Lower leg skin (tissue), 4 donors: ENCODE data around the gene EPS8L1. TPM values are rescaled to one million over a fixed set of nuclear protein-coding genes. Genes with fewer than 3 reads are reported as not detected.

Source experiments
- DNase-seq, 2 donors: peaks; one replicate each; pipeline ENCODE4 v3.0.0-alpha.2; 2019; ENCODE audit warnings: low spot score in 2 of 2
- H3K4me3 ChIP-seq: fragments of 200-600 bp; sonication (generic); 2 replicates; pipeline ENCODE4 v1.5.1; 2017; ENCODE audit warnings: mild to moderate bottlenecking, low read depth; ENCODE audit not compliant: poor library complexity, severe bottlenecking
- CTCF ChIP-seq, 3 donors: fragments of 450-650 bp; IDR thresholded peaks; one replicate each; pipeline ENCODE4 v1.5.1; 2016; ENCODE audit warnings: antibody characterized with exemption in 3 of 3, mild to moderate bottlenecking in 3 of 3, moderate library complexity in 2 of 3
- POLR2A ChIP-seq, 2 donors: fragments of 450-650 bp; IDR thresholded peaks; one replicate each; pipeline ENCODE4 v1.6.1; 2016 to 2017; ENCODE audit warnings: antibody characterized with exemption in 2 of 2, mild to moderate bottlenecking in 1 of 2, moderate library complexity in 1 of 2
- WGBS, 2 donors: methylation state at CpG; one replicate each; pipeline ENCODE4 v1.1.5; 2018; 5-methylcytosine and 5-hydroxymethylcytosine counted together
- intact Hi-C: fragments of 100-400 bp; cut with DNase I; formaldehyde crosslinking; loops from one replicate; pipeline ENCODE4 v1.15.0; 2023; ENCODE audit warnings: low total_unique reads
- total RNA-seq, 4 donors: library from RNA; depleted of rRNA; stranded (reverse); fragments of >200 nt; gene quantifications; one replicate each; pipeline ENCODE4 v1.1.0, GENCODE V29; 2016

The EPS8L1 gene
- total RNA-seq, 4 donors from 2014 or later = 394 to 678 (median 540) TPM

- intact Hi-C loops = no loop called here
- DNase-seq = no peak
- H3K4me3 ChIP-seq = no peak overlapping the region
- WGBS, 2 donors = 64 to 75% methylated on average over 21 of the region's 21 CpGs
- TF ChIP-seq POLR2A (IDR thresholded peaks at IDR 0.05) = no peak
Observed at GRCh38 chr19:55111238-55111831, 35.7 kb downstream of the EPS8L1 start.

DNA sequence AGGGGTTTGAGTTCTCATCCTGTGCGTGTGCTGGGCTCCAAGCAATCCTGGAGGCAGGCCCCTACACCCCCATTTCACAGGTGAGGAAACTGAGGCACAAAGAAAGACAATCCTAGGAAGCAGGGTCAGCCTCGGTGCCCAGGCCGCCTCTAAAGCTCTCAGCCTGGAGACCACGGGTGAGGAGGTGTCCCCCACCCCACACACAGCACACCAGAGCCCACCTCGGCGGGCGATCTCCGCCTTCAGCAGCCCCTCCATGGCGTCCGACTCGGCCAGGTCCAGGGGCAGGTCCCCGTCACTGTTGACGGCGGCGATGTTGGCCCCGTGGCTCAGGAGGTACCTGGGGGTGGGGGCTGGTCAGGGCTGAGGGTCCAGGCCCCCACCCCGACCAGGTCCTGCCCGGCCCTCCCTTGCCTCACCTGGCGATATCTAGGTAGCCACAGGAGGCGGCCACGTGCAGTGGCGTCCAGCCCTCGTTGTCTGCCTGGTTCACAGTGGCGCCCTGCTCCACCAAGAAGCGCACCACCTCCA is 36.6 kb downstream of the EPS8L1 start:
- 87 to 91% methylated on average over 23 to 25 of the region's 25 CpGs for WGBS, 2 donors
- TF ChIP-seq POLR2A (IDR thresholded peaks at IDR 0.05) = no peak
- no peak for TF ChIP-seq CTCF (IDR thresholded peaks at IDR 0.05)
- H3K4me3 ChIP-seq = no peak overlapping the region
- intact Hi-C loops = no loop called here
- no peak for DNase-seq

GRCh38 chr19:55112777-55113569 is 37.3 kb downstream of the EPS8L1 start:
- WGBS, 2 donors = 59 to 63% methylated on average over 17 to 23 of the region's 23 CpGs
- no peak for DNase-seq
- no peak overlapping the region for H3K4me3 ChIP-seq
- no peak for TF ChIP-seq POLR2A (IDR thresholded peaks at IDR 0.05)
- no peak for TF ChIP-seq CTCF (IDR thresholded peaks at IDR 0.05)
- intact Hi-C loops = no loop called here

DNA sequence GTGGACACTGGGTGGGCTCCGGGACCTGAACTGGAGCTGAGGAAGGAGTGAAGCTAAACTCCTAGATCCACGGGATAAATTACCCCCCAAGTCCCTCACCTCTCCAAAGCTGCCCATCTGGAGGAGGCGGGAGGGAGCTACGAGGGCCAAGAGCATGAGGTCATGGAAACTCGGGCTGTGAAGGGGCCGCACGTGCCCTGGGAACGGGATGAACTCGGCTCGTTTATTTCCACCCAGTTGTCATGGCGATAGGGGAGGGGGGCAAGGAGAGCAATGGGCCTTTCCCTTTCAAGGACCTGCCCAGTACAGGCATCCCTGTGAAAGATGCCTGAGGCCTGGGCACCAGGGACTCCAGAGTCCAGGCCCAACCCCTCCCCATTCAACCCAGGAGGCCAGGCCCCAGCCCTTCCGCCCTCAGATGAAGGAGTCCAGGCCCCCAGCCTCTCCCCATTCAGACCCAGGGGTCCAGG is 37.9 kb downstream of the EPS8L1 start:
- no peak overlapping the region for H3K4me3 ChIP-seq
- DNase-seq = peak; percentile 87 to 97
- WGBS, 2 donors = 28 to 31% methylated on average over 12 of the region's 12 CpGs
- intact Hi-C loops = no loop called here
- TF ChIP-seq CTCF (IDR thresholded peaks at IDR 0.05) = no peak
- TF ChIP-seq POLR2A (IDR thresholded peaks at IDR 0.05) = no peak

DNA sequence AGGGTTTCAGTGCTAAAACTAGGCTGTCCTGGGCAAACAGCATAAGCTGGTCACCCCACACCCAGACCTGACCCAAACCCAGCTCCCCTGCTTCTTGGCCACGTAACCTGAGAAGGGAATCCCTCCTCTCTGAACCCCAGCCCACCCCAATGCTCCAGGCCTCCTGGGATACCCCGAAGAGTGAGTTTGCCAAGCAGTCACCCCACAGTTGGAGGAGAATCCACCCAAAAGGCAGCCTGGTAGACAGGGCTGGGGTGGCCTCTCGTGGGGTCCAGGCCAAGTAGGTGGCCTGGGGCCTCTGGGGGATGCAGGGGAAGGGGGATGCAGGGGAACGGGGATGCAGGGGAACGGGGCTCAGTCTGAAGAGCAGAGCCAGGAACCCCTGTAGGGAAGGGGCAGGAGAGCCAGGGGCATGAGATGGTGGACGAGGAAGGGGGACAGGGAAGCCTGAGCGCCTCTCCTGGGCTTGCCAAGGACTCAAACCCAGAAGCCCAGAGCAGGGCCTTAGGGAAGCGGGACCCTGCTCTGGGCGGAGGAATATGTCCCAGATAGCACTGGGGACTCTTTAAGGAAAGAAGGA is 39.0 kb downstream of the EPS8L1 start:
- WGBS, 2 donors = 84 to 86% methylated on average over 9 of the region's 9 CpGs
- DNase-seq = no peak
- no peak for TF ChIP-seq POLR2A (IDR thresholded peaks at IDR 0.05)
- TF ChIP-seq CTCF (IDR thresholded peaks at IDR 0.05) = no peak
- no peak overlapping the region for H3K4me3 ChIP-seq
- intact Hi-C loops = no loop called here

GRCh38 chr19:55115446-55116065 is 39.9 kb downstream of the EPS8L1 start:
- intact Hi-C loops = no loop called here
- H3K4me3 ChIP-seq = no peak overlapping the region
- WGBS, 2 donors = 54 to 60% methylated on average over 13 of the region's 13 CpGs
- TF ChIP-seq POLR2A (IDR thresholded peaks at IDR 0.05) = no peak
- no peak for TF ChIP-seq CTCF (IDR thresholded peaks at IDR 0.05)
- no peak for DNase-seq
